Measurements from ENCODE around the gene MYBPHL. TPM values are rescaled to one million over a fixed set of nuclear protein-coding genes. Genes with fewer than 3 reads are reported as not detected.

Gene MYBPHL
- total and polyA plus RNA-seq, 2 of the 13 experiments (the other 11 are each of a cell fraction or from before 2014, with no cell fraction given): 3.7 to 3.8 TPM

GRCh38 chr1:109281680-109282496, 24.9 kb downstream of the MYBPHL start:
- no peak overlapping the region for H2AFZ ChIP-seq (ENCODE audit: low read length)
- intact Hi-C loops (cut with micrococcal nuclease; ENCODE audit: unreplicated experiment): loop anchor here (2.0 kb wide), 2 partner anchors 19 to 111 kb away; no protein-coding TSS in a partner anchor
- TSS peak; percentile 51 for BruUV-seq (replicated peaks)
- H3K9ac ChIP-seq (ENCODE audit: insufficient read depth, low read depth, low read length): peak overlapping the region; percentile 80
- H3K36me3 ChIP-seq (replicated peaks in 1 of 2; ENCODE audit: control insufficient read depth in 1 of 2, insufficient read depth in 2 of 2, low read length in 2 of 2): peaks cover 4 to 12% of the 10 kb centered on the region in 2 experiments; a peak in 2 of 5 replicates
- H3K27ac ChIP-seq (ENCODE audit: extremely low read length, insufficient read depth, low read length): peak overlapping the region; percentile 85
- H4K20me1 ChIP-seq (ENCODE audit: insufficient read depth, low read length): no peaks in the 10 kb centered on the region
- peak overlapping the region; percentile 75 to 99 (median 93) for H3K4me3 ChIP-seq (replicated peaks in 1 of 3; ENCODE audit: insufficient read depth in 1 of 3, low read depth in 2 of 3, low read length in 3 of 3)
- WGBS (ENCODE audit: low lambda C conversion rate): 57% methylated on average over 24 of the region's 28 CpGs
- ATAC-seq: no peak
- H3K9me3 ChIP-seq (ENCODE audit: low read length): no peaks in the 10 kb centered on the region
- ChIA-PET CTCF (ENCODE audit: low intra/inter-chr PET ratio, low total read pairs) (interaction anchor here (1.9 kb wide), 1 partner anchor 18 kb away, joined by 8 read pairs; no protein-coding TSS in a partner anchor), POLR2A (interaction anchor here (1.4 to 2.0 kb wide), 5 partner anchors 15 to 89 kb away, joined by 8 to 28 read pairs (median 15); partner anchors contain the start of genes MYBPHL and SARS1)
- in situ Hi-C loops (cut with HindIII; ENCODE audit: extremely low pct_ligation_motif_present, low pct_unique_long_range_greater_than_20kb): no loop called here
- H3K79me2 ChIP-seq (ENCODE audit: insufficient read depth, low read length): peaks cover 18% of the 10 kb centered on the region
- DNase-seq (ENCODE audit: low spot score): no peak
- no peak for FAIRE-seq
- peak overlapping the region; percentile 83 for H3K4me2 ChIP-seq (ENCODE audit: low read depth, low read length)
- H3K27me3 ChIP-seq (ENCODE audit: control insufficient read depth in 1 of 2, insufficient read depth in 2 of 2, low read length in 2 of 2): no peaks in the 10 kb centered on the region; a peak in 1 of 5 replicates
- peaks cover 65% of the 10 kb centered on the region for H3K4me1 ChIP-seq (ENCODE audit: insufficient read depth, low read length)
- TF ChIP-seq AGO2 (optimal IDR thresholded peaks at IDR 0.05; ENCODE audit: low read depth, low read length) (peak; percentile 37), FOXO4 (CRISPR knock-in tag; conservative IDR thresholded peaks at IDR 0.05) (0 out of 2 replicates have a peak, but pooled peaks have one; percentile 55), ZNF687 (CRISPR knock-in tag; IDR thresholded peaks at IDR 0.05) (peak; percentile 52), SP1 (IDR thresholded peaks at IDR 0.05) (no peak), SP1 (CRISPR knock-in tag; IDR thresholded peaks at IDR 0.05) (no peak), LRRFIP1 (CRISPR knock-in tag; conservative IDR thresholded peaks at IDR 0.05) (no peak), CHCHD3 (CRISPR knock-in tag; IDR thresholded peaks at IDR 0.05) (no peak), ZBTB38 (CRISPR knock-in tag; IDR thresholded peaks at IDR 0.05) (peak; percentile 81), ZBTB33 (CRISPR knock-in tag; IDR thresholded peaks at IDR 0.05) (0 out of 2 replicates have a peak, but pooled peaks have one; percentile 29)
- TF ChIP-seq, protein P1, sequence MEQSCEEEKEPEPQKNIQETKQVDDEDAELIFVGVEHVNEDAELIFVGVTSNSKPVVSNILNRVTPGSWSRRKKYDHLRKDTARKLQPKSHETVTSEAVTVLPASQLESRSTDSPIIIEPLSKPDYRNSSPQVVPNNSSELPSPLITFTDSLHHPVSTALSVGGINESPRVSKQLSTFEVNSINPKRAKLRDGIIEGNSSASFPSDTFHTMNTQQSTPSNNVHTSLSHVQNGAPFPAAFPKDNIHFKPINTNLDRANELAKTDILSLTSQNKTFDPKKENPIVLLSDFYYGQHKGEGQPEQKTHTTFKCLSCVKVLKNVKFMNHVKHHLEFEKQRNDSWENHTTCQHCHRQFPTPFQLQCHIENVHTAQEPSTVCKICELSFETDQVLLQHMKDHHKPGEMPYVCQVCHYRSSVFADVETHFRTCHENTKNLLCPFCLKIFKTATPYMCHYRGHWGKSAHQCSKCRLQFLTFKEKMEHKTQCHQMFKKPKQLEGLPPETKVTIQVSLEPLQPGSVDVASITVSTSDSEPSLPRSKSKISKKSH (CRISPR knock-in tag; IDR thresholded peaks at IDR 0.05; ENCODE audit: borderline replicate concordance): 0 out of 2 replicates have a peak, but pooled peaks have one; percentile 29
